ENCODE results near the gene FBXO42.
"Not testable (repeated sequence)": the region's sequence is repeated elsewhere in the genome, so short reads cannot be mapped to it uniquely, and the experiment has no call there.

The FBXO42 gene

DNA sequence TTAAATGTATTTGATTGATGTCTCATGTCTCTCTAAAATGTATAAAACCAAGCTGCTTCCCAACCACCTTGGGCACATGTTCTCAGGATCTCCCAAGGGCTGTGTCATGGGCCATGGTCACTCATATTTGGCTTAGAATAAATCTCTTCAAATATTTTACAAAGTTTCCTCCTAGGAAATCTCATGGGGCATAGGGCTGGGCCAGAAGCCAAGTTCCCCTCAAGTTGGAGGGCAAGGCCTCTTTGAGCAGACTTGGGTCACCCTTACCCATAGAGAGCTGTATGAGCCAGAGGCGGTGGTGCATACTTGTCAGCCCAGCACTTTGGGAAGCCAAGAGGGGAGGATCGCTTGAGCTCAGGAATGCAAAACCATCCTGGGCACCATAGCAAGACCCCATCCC, 2.3 kb upstream of the FBXO42 start:
- Mint-ChIP-seq H3K27me3 (no peaks in the 10 kb centered on the region), H3K36me3 (ENCODE audit: low read depth) (peaks cover 11% of the 10 kb centered on the region), H3K4me3 (no peak overlapping the region), H3K27ac (no peak overlapping the region), H3K9me3 (no peaks in the 10 kb centered on the region), H3K4me1 (ENCODE audit: low read depth) (peaks cover 24% of the 10 kb centered on the region)
- DNase-seq: no peak

GRCh38 chr1:16352842-16353535, 709 bp upstream of the FBXO42 start:
- no peak for DNase-seq
- Mint-ChIP-seq H3K27ac (peak overlapping the region; percentile 94), H3K9me3 (no peaks in the 10 kb centered on the region), H3K4me3 (peak overlapping the region; percentile 86), H3K36me3 (ENCODE audit: low read depth) (peaks cover 11% of the 10 kb centered on the region), H3K4me1 (ENCODE audit: low read depth) (peaks cover 34% of the 10 kb centered on the region), H3K27me3 (no peaks in the 10 kb centered on the region)

GRCh38 chr1:16351456-16351993, 755 bp downstream of the FBXO42 start:
- H3K4me1 Mint-ChIP-seq (ENCODE audit: low read depth): peaks cover 35% of the 10 kb centered on the region
- H3K36me3 Mint-ChIP-seq (ENCODE audit: low read depth): peaks cover 11% of the 10 kb centered on the region
- H3K27me3 Mint-ChIP-seq: no peaks in the 10 kb centered on the region
- H3K4me3 Mint-ChIP-seq: peak overlapping the region; percentile 86
- peak overlapping the region; percentile 94 for H3K27ac Mint-ChIP-seq
- no peaks in the 10 kb centered on the region for H3K9me3 Mint-ChIP-seq
- no peak for DNase-seq

GRCh38 chr1:16349847-16350406, 2.4 kb downstream of the FBXO42 start:
- H3K9me3 Mint-ChIP-seq: no peaks in the 10 kb centered on the region
- no peak for DNase-seq
- peaks cover 11% of the 10 kb centered on the region for H3K36me3 Mint-ChIP-seq (ENCODE audit: low read depth)
- peak overlapping the region; percentile 86 for H3K4me3 Mint-ChIP-seq
- peaks cover 40% of the 10 kb centered on the region for H3K4me1 Mint-ChIP-seq (ENCODE audit: low read depth)
- H3K27ac Mint-ChIP-seq: no peak overlapping the region
- no peaks in the 10 kb centered on the region for H3K27me3 Mint-ChIP-seq

GRCh38 chr1:16348414-16349182, 3.7 kb downstream of the FBXO42 start:
- peaks cover 40% of the 10 kb centered on the region for H3K4me1 Mint-ChIP-seq (ENCODE audit: low read depth)
- no peak overlapping the region for H3K27ac Mint-ChIP-seq
- peaks cover 11% of the 10 kb centered on the region for H3K36me3 Mint-ChIP-seq (ENCODE audit: low read depth)
- H3K4me3 Mint-ChIP-seq: no peak overlapping the region
- no peaks in the 10 kb centered on the region for H3K27me3 Mint-ChIP-seq
- no peak for DNase-seq
- no peaks in the 10 kb centered on the region for H3K9me3 Mint-ChIP-seq

- not testable (repeated sequence) for H3K36me3 Mint-ChIP-seq (ENCODE audit: low read depth); H3K27me3 Mint-ChIP-seq; H3K9me3 Mint-ChIP-seq; DNase-seq; H3K27ac Mint-ChIP-seq; H3K4me3 Mint-ChIP-seq
- peaks cover 20% of the 10 kb centered on the region for H3K4me1 Mint-ChIP-seq (ENCODE audit: low read depth)
These were observed 9.0 kb downstream of the FBXO42 start for GRCh38 chr1:16343276-16343675.

GRCh38 chr1:16342331-16343062, 9.8 kb downstream of the FBXO42 start:
- Mint-ChIP-seq H3K9me3 (no peaks in the 10 kb centered on the region), H3K27ac (peak overlapping the region; percentile 34), H3K36me3 (ENCODE audit: low read depth) (peaks cover 7% of the 10 kb centered on the region), H3K4me1 (ENCODE audit: low read depth) (peaks cover 17% of the 10 kb centered on the region), H3K4me3 (no peak overlapping the region), H3K27me3 (no peaks in the 10 kb centered on the region)
- DNase-seq: peak; percentile 7

- no peak overlapping the region for H3K4me3 Mint-ChIP-seq
- peaks cover 7% of the 10 kb centered on the region for H3K36me3 Mint-ChIP-seq (ENCODE audit: low read depth)
- H3K27ac Mint-ChIP-seq: no peak overlapping the region
- H3K4me1 Mint-ChIP-seq (ENCODE audit: low read depth): peaks cover 19% of the 10 kb centered on the region
- H3K27me3 Mint-ChIP-seq: no peaks in the 10 kb centered on the region
- DNase-seq: no peak
- no peaks in the 10 kb centered on the region for H3K9me3 Mint-ChIP-seq
These were observed 11.6 kb downstream of the FBXO42 start for GRCh38 chr1:16340673-16341072.

DNA sequence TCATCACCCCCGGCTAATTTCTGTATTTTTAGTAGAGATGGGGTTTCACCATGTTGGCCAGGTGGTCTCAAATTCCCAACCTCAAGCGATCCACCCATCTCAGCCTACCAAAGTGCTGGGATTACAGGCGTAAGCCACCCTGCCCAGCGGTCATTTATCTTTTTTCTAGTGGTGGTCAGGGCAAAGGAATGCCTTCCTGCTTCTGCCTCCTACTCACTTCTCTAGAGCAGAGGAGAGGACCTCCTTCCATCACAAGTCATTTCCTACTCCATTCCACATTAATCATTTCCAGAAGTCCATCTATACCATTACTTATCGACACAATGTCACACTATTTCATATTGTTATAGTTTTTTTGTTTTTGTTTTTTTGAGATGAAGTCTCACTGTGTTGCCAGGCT, 13.3 kb downstream of the FBXO42 start:
- H3K27ac Mint-ChIP-seq: no peak overlapping the region
- peaks cover 12% of the 10 kb centered on the region for H3K36me3 Mint-ChIP-seq (ENCODE audit: low read depth)
- no peaks in the 10 kb centered on the region for H3K9me3 Mint-ChIP-seq

DNA sequence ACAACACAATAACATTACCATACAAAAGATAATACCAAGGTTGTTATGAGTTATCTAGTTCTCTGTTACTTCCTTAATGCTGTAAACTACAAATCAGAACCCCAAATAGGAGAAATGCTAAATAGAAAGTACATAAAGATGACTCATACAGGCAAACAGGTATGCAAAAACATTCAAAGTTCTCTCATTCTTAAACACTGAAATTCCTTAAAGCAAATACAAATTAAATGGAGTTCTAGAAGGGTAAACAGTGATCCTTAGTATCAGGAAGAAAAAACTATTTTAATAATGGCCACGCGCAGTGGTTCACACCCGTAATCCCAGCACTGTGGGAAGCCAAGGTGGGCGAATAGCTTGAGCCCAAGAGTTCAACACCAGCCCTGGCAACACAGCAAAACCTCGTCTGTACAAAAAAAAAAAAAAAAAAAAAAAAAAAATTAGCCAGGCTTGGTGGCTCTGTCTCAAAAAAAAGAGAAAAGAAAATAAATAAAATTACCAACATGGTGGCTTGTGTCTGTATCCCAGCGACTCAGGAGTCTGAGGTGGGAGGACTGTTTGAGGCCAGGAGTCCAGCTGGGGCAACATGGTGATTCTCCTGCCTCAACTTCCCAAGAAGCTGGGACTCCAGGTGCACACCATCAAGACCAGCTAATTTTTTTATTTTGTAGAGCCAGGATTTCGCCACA, 17.5 kb downstream of the FBXO42 start:
- Mint-ChIP-seq H3K4me3 (no peak overlapping the region), H3K27ac (no peak overlapping the region), H3K9me3 (no peaks in the 10 kb centered on the region), H3K27me3 (no peaks in the 10 kb centered on the region), H3K36me3 (ENCODE audit: low read depth) (peaks cover 8% of the 10 kb centered on the region), H3K4me1 (ENCODE audit: low read depth) (peaks cover 37% of the 10 kb centered on the region)
- DNase-seq: no peak

More for the DNA sequence above, 13.3 kb downstream of the FBXO42 start:
- Mint-ChIP-seq H3K27me3 (no peaks in the 10 kb centered on the region), H3K4me3 (no peak overlapping the region), H3K4me1 (ENCODE audit: low read depth) (peaks cover 30% of the 10 kb centered on the region)
- peak; percentile 0 for DNase-seq

- Mint-ChIP-seq H3K27ac (no peak overlapping the region), H3K4me1 (ENCODE audit: low read depth) (peaks cover 15% of the 10 kb centered on the region), H3K4me3 (no peak overlapping the region), H3K36me3 (ENCODE audit: low read depth) (peaks cover 13% of the 10 kb centered on the region), H3K9me3 (no peaks in the 10 kb centered on the region), H3K27me3 (no peaks in the 10 kb centered on the region)
- DNase-seq: no peak
These were observed 25.4 kb downstream of the FBXO42 start for GRCh38 chr1:16326833-16327404.

GRCh38 chr1:16324456-16324890, 27.8 kb downstream of the FBXO42 start:
- Mint-ChIP-seq H3K4me1 (ENCODE audit: low read depth) (peaks cover 21% of the 10 kb centered on the region), H3K27ac (no peak overlapping the region), H3K27me3 (no peaks in the 10 kb centered on the region)

GRCh38 chr1:16321176-16321867, 31.0 kb downstream of the FBXO42 start:
- Mint-ChIP-seq H3K27me3 (no peaks in the 10 kb centered on the region), H3K4me3 (no peak overlapping the region), H3K27ac (peak overlapping the region; percentile 67), H3K4me1 (ENCODE audit: low read depth) (peaks cover 26% of the 10 kb centered on the region), H3K36me3 (ENCODE audit: low read depth) (peaks cover 11% of the 10 kb centered on the region), H3K9me3 (no peaks in the 10 kb centered on the region)
- no peak for DNase-seq

More at GRCh38 chr1:16324456-16324890, 27.8 kb downstream of the FBXO42 start:
- Mint-ChIP-seq H3K36me3 (ENCODE audit: low read depth) (peaks cover 18% of the 10 kb centered on the region), H3K4me3 (no peak overlapping the region), H3K9me3 (no peaks in the 10 kb centered on the region)
- DNase-seq: no peak

All from activated T-cell treated with anti-CD3 and anti-CD28 coated beads, Interleukin-2, amount 50 U/mL, for 24 hours (primary cell).